ENCODE results near the gene KBTBD8. TPM values are rescaled to one million over a fixed set of nuclear protein-coding genes. Genes with fewer than 3 reads are reported as not detected.

The KBTBD8 gene
- total and polyA plus RNA-seq, 2 donors (not counting 1 experiment from before 2014, with no cell fraction given): 27.6 to 31.6 TPM

GRCh38 chr3:67008388-67008787 is 10.3 kb downstream of the KBTBD8 start:
- Mint-ChIP-seq H3K27ac (no peak overlapping the region), H3K9me3 (ENCODE audit: insufficient read depth) (peaks cover 2% of the 10 kb centered on the region), H3K4me1 (peaks cover 75% of the 10 kb centered on the region), H3K4me3 (no peak overlapping the region), H3K27me3 (no peaks in the 10 kb centered on the region)
- Histone ChIP-seq H3K4me2 (replicated peaks; ENCODE audit: low read depth, low read length, poor library complexity, severe bottlenecking) (no peak overlapping the region), H3K4me3 (ENCODE audit: control extremely low read depth in 1 of 5, extremely low read depth in 1 of 5, insufficient read depth in 1 of 5, low read depth in 2 of 5, low read length in 4 of 5) (no peak overlapping the region), H3K9me3 (ENCODE audit: control extremely low read depth in 1 of 3, control insufficient read depth in 2 of 3, insufficient read depth in 1 of 3, low read length in 2 of 3) (no peaks in the 10 kb centered on the region), H3K79me2 (ENCODE audit: control insufficient read depth, insufficient read depth, low read length) (peaks cover 93% of the 10 kb centered on the region), H3K36me3 (replicated peaks in 1 of 2; ENCODE audit: control extremely low read depth in 1 of 2, control insufficient read depth in 1 of 2, extremely low read depth in 1 of 2, insufficient read depth in 2 of 2, low read length in 1 of 2) (peaks cover 24 to 75% of the 10 kb centered on the region in 2 experiments), H3K9ac (ENCODE audit: low read length) (no peak overlapping the region), H3K27ac (ENCODE audit: low read length in 2 of 2) (no peak overlapping the region), H2AFZ (ENCODE audit: insufficient read depth, low read depth, low read length, poor library complexity, severe bottlenecking) (no peak overlapping the region), H4K20me1 (ENCODE audit: control insufficient read depth, insufficient read depth, low read length, poor library complexity, severe bottlenecking) (peaks cover 23% of the 10 kb centered on the region), H3K27me3 (replicated peaks in 1 of 4; ENCODE audit: control extremely low read depth in 1 of 4, control insufficient read depth in 3 of 4, insufficient read depth in 4 of 4, low read length in 3 of 4) (no peaks in the 10 kb centered on the region), H3K4me1 (ENCODE audit: control insufficient read depth in 2 of 2, insufficient read depth in 2 of 2, low read length in 2 of 2) (peaks cover 17 to 36% of the 10 kb centered on the region in 2 donors)
- ChIA-PET POLR2A (no interaction called here), CTCF (interaction anchor here (1.5 to 1.8 kb wide), 3 partner anchors 18 to 105 kb away, joined by 6 to 9 read pairs (median 7); no protein-coding TSS in a partner anchor)
- TF ChIP-seq CTCF (IDR thresholded peaks at IDR 0.05) (no peak), EZH2 (IDR thresholded peaks at IDR 0.05; ENCODE audit: borderline replicate concordance, insufficient read depth, low read depth, low read length, poor library complexity, severe bottlenecking) (no peak)
- no peak for ATAC-seq (ENCODE audit: low read depth)
- intact Hi-C loops (cut with micrococcal nuclease): no loop called here
- no CpG with 5 or more reads among the region's 2 CpGs for WGBS (ENCODE audit: insufficient coverage)
- DNase-seq: no peak

- H2AFZ ChIP-seq (ENCODE audit: insufficient read depth, low read depth, low read length, poor library complexity, severe bottlenecking): no peak overlapping the region
- no peak overlapping the region for H3K27ac ChIP-seq (ENCODE audit: low read length in 2 of 2)
- no peak overlapping the region for H3K4me3 ChIP-seq (ENCODE audit: control extremely low read depth in 1 of 5, extremely low read depth in 1 of 5, insufficient read depth in 1 of 5, low read depth in 2 of 5, low read length in 4 of 5)
- intact Hi-C loops (cut with micrococcal nuclease): no loop called here
- peaks cover 88% of the 10 kb centered on the region for H3K79me2 ChIP-seq (ENCODE audit: control insufficient read depth, insufficient read depth, low read length)
- H3K27ac Mint-ChIP-seq: no peak overlapping the region
- peaks cover 23% of the 10 kb centered on the region for H4K20me1 ChIP-seq (ENCODE audit: control insufficient read depth, insufficient read depth, low read length, poor library complexity, severe bottlenecking)
- H3K4me2 ChIP-seq (replicated peaks; ENCODE audit: low read depth, low read length, poor library complexity, severe bottlenecking): no peak overlapping the region
- ChIA-PET POLR2A (no interaction called here), CTCF (interaction anchor here (1.8 to 2.0 kb wide), 2 partner anchors 38 to 104 kb away, joined by 4 to 9 read pairs; no protein-coding TSS in a partner anchor)
- DNase-seq (no peak), ATAC-seq (ENCODE audit: low read depth) (no peak)
- peaks cover 76% of the 10 kb centered on the region for H3K4me1 Mint-ChIP-seq
- H3K36me3 ChIP-seq (replicated peaks in 1 of 2; ENCODE audit: control extremely low read depth in 1 of 2, control insufficient read depth in 1 of 2, extremely low read depth in 1 of 2, insufficient read depth in 2 of 2, low read length in 1 of 2): peaks cover 24 to 62% of the 10 kb centered on the region in 2 experiments
- no CpG with 5 or more reads among the region's 3 CpGs for WGBS (ENCODE audit: insufficient coverage)
- TF ChIP-seq CTCF (IDR thresholded peaks at IDR 0.05) (no peak), EZH2 (IDR thresholded peaks at IDR 0.05; ENCODE audit: borderline replicate concordance, insufficient read depth, low read depth, low read length, poor library complexity, severe bottlenecking) (no peak)
- no peaks in the 10 kb centered on the region for H3K27me3 Mint-ChIP-seq
- no peaks in the 10 kb centered on the region for H3K27me3 ChIP-seq (replicated peaks in 1 of 4; ENCODE audit: control extremely low read depth in 1 of 4, control insufficient read depth in 3 of 4, insufficient read depth in 4 of 4, low read length in 3 of 4)
- H3K9me3 Mint-ChIP-seq (ENCODE audit: insufficient read depth): peaks cover 2% of the 10 kb centered on the region
- H3K4me1 ChIP-seq (ENCODE audit: control insufficient read depth in 2 of 2, insufficient read depth in 2 of 2, low read length in 2 of 2): peaks cover 13 to 25% of the 10 kb centered on the region in 2 donors
- H3K9ac ChIP-seq (ENCODE audit: low read length): no peak overlapping the region
- H3K9me3 ChIP-seq (ENCODE audit: control extremely low read depth in 1 of 3, control insufficient read depth in 2 of 3, insufficient read depth in 1 of 3, low read length in 2 of 3): no peaks in the 10 kb centered on the region
- no peak overlapping the region for H3K4me3 Mint-ChIP-seq
Observed at GRCh38 chr3:67009716-67010115, 11.6 kb downstream of the KBTBD8 start.
